ENCODE measurements around the gene RASAL2. TPM values are rescaled to one million over a fixed set of nuclear protein-coding genes. Genes with fewer than 3 reads are reported as not detected.

Gene RASAL2
- total RNA-seq, 1 experiment from 2014 or later = 32.4 TPM

DNA sequence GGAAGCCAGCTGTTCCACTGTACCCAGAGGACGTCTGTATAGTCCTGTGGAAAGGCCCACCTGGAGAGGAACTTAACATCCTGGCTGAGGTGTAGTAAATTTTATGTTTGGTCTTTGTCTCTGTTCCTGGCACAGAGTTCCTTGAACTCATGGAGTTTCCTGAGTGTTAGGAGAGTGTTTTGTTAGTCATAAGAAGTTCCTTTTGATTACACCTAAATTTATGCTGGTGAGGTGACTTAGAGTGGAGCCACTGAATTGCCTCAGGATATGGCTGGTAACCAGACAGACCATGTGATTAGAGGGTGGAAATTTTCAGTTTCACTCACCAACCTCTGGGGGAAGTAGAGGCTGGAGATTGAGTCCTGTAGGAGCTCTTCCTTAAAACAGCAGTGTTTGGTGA is 57.9 kb downstream of the RASAL2 start:
- TF ChIP-seq, protein P1, sequence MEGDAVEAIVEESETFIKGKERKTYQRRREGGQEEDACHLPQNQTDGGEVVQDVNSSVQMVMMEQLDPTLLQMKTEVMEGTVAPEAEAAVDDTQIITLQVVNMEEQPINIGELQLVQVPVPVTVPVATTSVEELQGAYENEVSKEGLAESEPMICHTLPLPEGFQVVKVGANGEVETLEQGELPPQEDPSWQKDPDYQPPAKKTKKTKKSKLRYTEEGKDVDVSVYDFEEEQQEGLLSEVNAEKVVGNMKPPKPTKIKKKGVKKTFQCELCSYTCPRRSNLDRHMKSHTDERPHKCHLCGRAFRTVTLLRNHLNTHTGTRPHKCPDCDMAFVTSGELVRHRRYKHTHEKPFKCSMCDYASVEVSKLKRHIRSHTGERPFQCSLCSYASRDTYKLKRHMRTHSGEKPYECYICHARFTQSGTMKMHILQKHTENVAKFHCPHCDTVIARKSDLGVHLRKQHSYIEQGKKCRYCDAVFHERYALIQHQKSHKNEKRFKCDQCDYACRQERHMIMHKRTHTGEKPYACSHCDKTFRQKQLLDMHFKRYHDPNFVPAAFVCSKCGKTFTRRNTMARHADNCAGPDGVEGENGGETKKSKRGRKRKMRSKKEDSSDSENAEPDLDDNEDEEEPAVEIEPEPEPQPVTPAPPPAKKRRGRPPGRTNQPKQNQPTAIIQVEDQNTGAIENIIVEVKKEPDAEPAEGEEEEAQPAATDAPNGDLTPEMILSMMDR (IDR thresholded peaks at IDR 0.05; ENCODE audit: unreplicated experiment) = no peak
- H3K27ac Mint-ChIP-seq (ENCODE audit: unreplicated experiment) = no peak overlapping the region
- peaks cover 55% of the 10 kb centered on the region for H3K4me1 Mint-ChIP-seq (ENCODE audit: low read depth, unreplicated experiment)

DNA sequence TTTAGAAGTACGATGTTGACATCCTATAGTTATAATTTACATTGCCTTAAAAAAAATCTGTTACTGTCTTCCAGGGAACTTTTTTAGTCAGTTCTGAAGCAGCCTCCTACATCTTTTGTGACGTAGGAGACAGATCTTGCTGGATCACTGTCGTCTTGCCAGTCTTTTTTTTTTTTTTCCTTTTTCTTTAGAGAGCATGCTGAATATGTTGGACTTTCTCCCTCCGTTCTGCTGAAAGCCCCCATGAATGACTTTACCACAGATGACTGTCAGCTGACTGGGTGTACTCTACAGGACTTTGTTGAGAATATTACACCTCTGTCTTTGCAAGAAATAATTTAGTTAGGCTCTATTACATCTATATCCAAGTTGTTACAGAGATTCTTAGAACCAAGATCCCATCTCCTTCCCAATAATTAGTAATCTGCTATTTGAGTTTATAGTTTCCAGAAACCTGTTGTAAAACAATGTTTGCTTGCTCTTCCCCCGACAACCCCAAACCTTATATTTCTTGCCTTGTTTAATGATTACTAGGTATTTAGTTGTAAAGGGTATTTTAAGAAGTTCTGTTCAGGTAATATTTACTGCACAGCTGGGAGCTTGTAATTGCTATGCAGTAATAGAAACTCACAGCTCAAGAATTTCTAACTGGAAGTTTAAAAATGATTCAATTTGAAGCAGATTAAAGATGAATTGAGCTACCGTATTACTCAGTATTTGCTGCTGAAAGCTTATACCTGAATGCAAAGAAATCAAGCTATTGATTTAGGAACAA is 61.8 kb downstream of the RASAL2 start:
- CTCF ChIA-PET = interaction anchor here (0.7 kb wide), 2 partner anchors 83 to 146 kb away, joined by 3 read pairs; no protein-coding TSS in a partner anchor
- H3K4me3 Mint-ChIP-seq (ENCODE audit: low read depth, unreplicated experiment) = no peak overlapping the region
- BruUV-seq (replicated peaks) = no TSS peak
- no peak for DNase-seq
- H3K4me1 Mint-ChIP-seq (ENCODE audit: low read depth, unreplicated experiment) = peaks cover 35% of the 10 kb centered on the region
- H3K36me3 Mint-ChIP-seq (ENCODE audit: insufficient read depth, unreplicated experiment) = no peaks in the 10 kb centered on the region
- H3K9me3 Mint-ChIP-seq (ENCODE audit: low read depth, unreplicated experiment) = no peaks in the 10 kb centered on the region
- TF ChIP-seq, protein P1 (IDR thresholded peaks at IDR 0.05; ENCODE audit: unreplicated experiment) = no peak
- intact Hi-C loops (cut with micrococcal nuclease; ENCODE audit: unreplicated experiment) = no loop called here
- no peaks in the 10 kb centered on the region for H3K27me3 Mint-ChIP-seq (ENCODE audit: unreplicated experiment)
- no peak overlapping the region for H3K27ac Mint-ChIP-seq (ENCODE audit: unreplicated experiment)

More for the DNA sequence above, 57.9 kb downstream of the RASAL2 start:
- Mint-ChIP-seq H3K36me3 (ENCODE audit: insufficient read depth, unreplicated experiment) (no peaks in the 10 kb centered on the region), H3K27me3 (ENCODE audit: unreplicated experiment) (no peaks in the 10 kb centered on the region), H3K9me3 (ENCODE audit: low read depth, unreplicated experiment) (no peaks in the 10 kb centered on the region), H3K4me3 (ENCODE audit: low read depth, unreplicated experiment) (no peak overlapping the region)
- intact Hi-C loops (cut with micrococcal nuclease; ENCODE audit: unreplicated experiment) = no loop called here
- CTCF ChIA-PET = no interaction called here
- no peak for DNase-seq
- BruUV-seq (replicated peaks) = no TSS peak

DNA sequence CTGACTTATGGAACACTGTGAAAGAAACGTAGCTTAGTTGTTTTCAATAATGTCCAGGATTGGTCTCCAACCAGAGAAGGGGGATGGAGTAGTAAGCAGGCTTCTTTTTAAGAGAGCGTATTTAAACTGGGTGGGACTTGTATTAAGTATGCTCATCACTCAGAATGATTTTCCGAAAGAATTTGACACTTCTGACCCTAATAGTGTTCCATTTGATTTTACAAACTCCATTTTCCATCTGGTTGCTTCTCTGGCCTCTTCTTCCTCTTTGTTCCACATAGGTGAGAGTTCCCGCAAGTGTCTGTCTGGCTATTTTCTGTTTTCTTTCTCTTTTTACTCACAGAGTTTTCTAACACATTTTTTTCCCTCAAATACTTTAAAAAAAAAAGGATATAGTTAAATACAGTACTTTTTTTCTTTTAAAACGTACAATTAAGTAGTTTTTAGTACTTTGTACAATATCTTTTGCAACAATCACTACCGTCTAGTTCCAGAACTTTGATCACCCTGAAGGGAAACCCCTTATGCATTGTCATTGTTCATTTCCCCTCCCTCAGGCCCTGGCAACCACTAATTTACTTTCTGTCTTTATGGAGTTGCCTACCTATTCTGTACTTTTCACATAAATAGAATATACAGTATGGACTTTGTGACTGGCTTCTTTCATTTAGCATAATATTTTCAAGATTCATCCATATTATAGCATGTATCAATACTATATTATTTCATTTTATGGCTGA is 67.0 kb downstream of the RASAL2 start:
- Mint-ChIP-seq H3K27ac (ENCODE audit: unreplicated experiment) (no peak overlapping the region), H3K36me3 (ENCODE audit: insufficient read depth, unreplicated experiment) (no peaks in the 10 kb centered on the region), H3K4me1 (ENCODE audit: low read depth, unreplicated experiment) (peaks cover 2% of the 10 kb centered on the region), H3K9me3 (ENCODE audit: low read depth, unreplicated experiment) (no peaks in the 10 kb centered on the region), H3K4me3 (ENCODE audit: low read depth, unreplicated experiment) (no peak overlapping the region), H3K27me3 (ENCODE audit: unreplicated experiment) (no peaks in the 10 kb centered on the region)
- intact Hi-C loops (cut with micrococcal nuclease; ENCODE audit: unreplicated experiment) = no loop called here
- DNase-seq = no peak
- TF ChIP-seq, protein P1 (IDR thresholded peaks at IDR 0.05; ENCODE audit: unreplicated experiment) = no peak
- BruUV-seq (replicated peaks) = no TSS peak
- CTCF ChIA-PET = no interaction called here

DNA sequence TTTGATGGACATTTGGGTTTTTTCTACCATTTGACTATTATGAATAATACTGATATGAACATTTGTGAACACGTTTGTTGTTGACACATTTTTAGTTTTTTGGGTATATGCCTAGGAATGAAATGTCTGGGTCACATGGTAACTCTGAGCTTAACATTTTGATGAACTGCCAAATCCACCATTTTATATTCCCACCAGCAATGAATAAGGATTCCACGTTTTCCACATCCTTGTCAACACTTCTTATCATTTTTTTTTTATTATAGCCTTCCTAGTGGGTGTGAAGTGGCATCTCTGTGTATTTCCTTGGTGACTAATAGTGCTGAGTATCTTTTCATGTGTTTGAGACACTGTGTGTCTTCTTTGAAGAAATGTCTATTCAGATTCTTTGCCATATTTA is 67.6 kb downstream of the RASAL2 start:
- CTCF ChIA-PET = interaction anchor here (0.6 kb wide), 1 partner anchor 21 kb away, joined by 9 read pairs; no protein-coding TSS in a partner anchor

More for the DNA sequence above, 67.6 kb downstream of the RASAL2 start:
- no peaks in the 10 kb centered on the region for H3K4me1 Mint-ChIP-seq (ENCODE audit: low read depth, unreplicated experiment)
- no peaks in the 10 kb centered on the region for H3K27me3 Mint-ChIP-seq (ENCODE audit: unreplicated experiment)
- H3K9me3 Mint-ChIP-seq (ENCODE audit: low read depth, unreplicated experiment) = no peaks in the 10 kb centered on the region
- no peak overlapping the region for H3K27ac Mint-ChIP-seq (ENCODE audit: unreplicated experiment)
- H3K36me3 Mint-ChIP-seq (ENCODE audit: insufficient read depth, unreplicated experiment) = no peaks in the 10 kb centered on the region
- no peak for DNase-seq
- intact Hi-C loops (cut with micrococcal nuclease; ENCODE audit: unreplicated experiment) = no loop called here
- no peak overlapping the region for H3K4me3 Mint-ChIP-seq (ENCODE audit: low read depth, unreplicated experiment)
- TF ChIP-seq, protein P1 (IDR thresholded peaks at IDR 0.05; ENCODE audit: unreplicated experiment) = no peak
- BruUV-seq (replicated peaks) = no TSS peak
